Measurements from ENCODE around the gene METTL14. TPM values are rescaled to one million over a fixed set of nuclear protein-coding genes. Genes with fewer than 3 reads are reported as not detected.
"Not testable (repeated sequence)": the region's sequence is repeated elsewhere in the genome, so short reads cannot be mapped to it uniquely, and the experiment has no call there.

METTL14 gene
- total RNA-seq (10 to 100 TPM; 35.3 to 56.1 (median 44.1) TPM), polyA plus RNA-seq (10 to 100 TPM in 1 of 2 donors, 1 to 10 TPM in 1; 10.0 to 25.1 TPM)
- long read RNA-seq, donor 1, full-length matches to known transcripts = 77 of 108 reads
- long read RNA-seq, donor 1, partial matches to known transcripts = 11 of 108 reads
- long read RNA-seq, donor 1, other reads (novel, unspliced or antisense) = 20 of 108 reads
- long read RNA-seq, donor 2, full-length matches to known transcripts = 13 of 24 reads
- long read RNA-seq, donor 2, partial matches to known transcripts = 6 of 24 reads
- long read RNA-seq, donor 2, other reads (novel, unspliced or antisense) = 5 of 24 reads
- long read RNA-seq, donor 3, full-length matches to known transcripts = 20 of 25 reads
- long read RNA-seq, donor 3, partial matches to known transcripts = 1 of 25 reads
- long read RNA-seq, donor 3, other reads (novel, unspliced or antisense) = 4 of 25 reads

DNA sequence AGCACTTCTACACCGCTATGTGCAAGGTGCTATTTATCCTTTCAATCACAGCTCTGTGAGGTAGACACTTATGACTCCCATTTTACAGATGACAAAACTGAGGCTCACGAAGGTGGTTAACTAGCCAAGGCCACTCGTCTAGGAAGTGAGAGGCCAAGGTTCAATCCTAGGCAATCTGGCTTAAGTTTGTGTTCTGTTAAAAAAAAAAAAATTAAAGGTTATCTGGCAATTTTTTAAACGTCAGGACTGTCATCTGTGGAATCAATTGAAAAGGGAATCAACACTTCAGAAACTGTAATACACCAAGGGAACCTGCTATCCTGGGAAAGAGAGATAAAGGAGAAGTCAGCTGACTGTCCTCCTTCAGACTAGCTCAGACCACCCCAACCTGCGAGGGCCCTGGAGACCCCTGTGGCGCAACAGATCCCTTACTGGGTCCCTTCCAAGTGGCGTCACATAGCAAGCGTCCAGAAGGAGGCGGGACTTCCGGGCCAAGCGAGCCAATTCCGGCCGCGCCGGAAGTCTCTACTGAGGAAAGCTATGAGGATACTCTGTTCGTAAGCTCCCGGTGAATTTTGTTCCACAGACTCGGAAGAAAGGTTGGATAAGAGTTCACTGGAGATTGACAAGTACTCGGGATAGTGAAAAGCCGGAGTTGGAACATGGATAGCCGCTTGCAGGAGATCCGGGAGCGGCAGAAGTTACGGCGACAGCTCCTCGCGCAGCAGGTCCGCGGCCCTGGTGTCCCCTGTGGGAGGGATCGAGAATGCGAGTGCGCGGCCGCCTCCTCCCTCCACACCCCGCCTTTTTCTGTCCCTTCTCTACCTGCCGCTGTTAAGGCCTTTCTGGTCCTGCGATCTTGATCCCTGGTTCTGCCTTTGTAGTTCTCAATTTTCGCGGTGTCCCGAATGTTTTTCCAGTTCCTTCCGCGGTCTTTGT, at the start of gene METTL14:
Gene METTL14 (plus strand): TSS at position 520 of the 939 bp plus-strand sequence. CDS start 143 bp downstream, at position 663.
- Histone ChIP-seq H3K27me3 (no peaks in the 10 kb centered on the region), H3K4me1 (ENCODE audit: insufficient read depth) (peaks cover 1% of the 10 kb centered on the region), H3K27ac (peak within 1 kb of the TSS; percentile 21 to 74), H3K36me3 (no peaks in the 10 kb centered on the region), H3K4me3 (peak within 1 kb of the TSS; percentile 64), H3K9me3 (no peaks in the 10 kb centered on the region)
- 4 to 5% (median 4%) methylated on average over 42 of the region's 42 CpGs for WGBS, 3 donors
- intact Hi-C loops (cut with DNase I) = no loop called here
- DNase-seq = peak; percentile 92 to 96 (median 94)
- TF ChIP-seq, protein P1, sequence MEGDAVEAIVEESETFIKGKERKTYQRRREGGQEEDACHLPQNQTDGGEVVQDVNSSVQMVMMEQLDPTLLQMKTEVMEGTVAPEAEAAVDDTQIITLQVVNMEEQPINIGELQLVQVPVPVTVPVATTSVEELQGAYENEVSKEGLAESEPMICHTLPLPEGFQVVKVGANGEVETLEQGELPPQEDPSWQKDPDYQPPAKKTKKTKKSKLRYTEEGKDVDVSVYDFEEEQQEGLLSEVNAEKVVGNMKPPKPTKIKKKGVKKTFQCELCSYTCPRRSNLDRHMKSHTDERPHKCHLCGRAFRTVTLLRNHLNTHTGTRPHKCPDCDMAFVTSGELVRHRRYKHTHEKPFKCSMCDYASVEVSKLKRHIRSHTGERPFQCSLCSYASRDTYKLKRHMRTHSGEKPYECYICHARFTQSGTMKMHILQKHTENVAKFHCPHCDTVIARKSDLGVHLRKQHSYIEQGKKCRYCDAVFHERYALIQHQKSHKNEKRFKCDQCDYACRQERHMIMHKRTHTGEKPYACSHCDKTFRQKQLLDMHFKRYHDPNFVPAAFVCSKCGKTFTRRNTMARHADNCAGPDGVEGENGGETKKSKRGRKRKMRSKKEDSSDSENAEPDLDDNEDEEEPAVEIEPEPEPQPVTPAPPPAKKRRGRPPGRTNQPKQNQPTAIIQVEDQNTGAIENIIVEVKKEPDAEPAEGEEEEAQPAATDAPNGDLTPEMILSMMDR (IDR thresholded peaks at IDR 0.05) = peak in 2 of 3 donors; percentile 31 to 42
- TF ChIP-seq POLR2A (IDR thresholded peaks at IDR 0.05) (peak; percentile 71), EP300 (IDR thresholded peaks at IDR 0.05) (no peak)

GRCh38 chr4:118636126-118636525, 49.1 kb upstream of the METTL14 start:
- DNase-seq; intact Hi-C loops (cut with DNase I); H3K36me3 ChIP-seq; H3K4me3 ChIP-seq; H3K27ac ChIP-seq; H3K4me1 ChIP-seq (ENCODE audit: insufficient read depth); H3K27me3 ChIP-seq; H3K9me3 ChIP-seq: not testable (repeated sequence)
- WGBS, 3 donors = 80 to 90% (median 89%) methylated on average over 7 to 9 of the region's 9 CpGs

DNA sequence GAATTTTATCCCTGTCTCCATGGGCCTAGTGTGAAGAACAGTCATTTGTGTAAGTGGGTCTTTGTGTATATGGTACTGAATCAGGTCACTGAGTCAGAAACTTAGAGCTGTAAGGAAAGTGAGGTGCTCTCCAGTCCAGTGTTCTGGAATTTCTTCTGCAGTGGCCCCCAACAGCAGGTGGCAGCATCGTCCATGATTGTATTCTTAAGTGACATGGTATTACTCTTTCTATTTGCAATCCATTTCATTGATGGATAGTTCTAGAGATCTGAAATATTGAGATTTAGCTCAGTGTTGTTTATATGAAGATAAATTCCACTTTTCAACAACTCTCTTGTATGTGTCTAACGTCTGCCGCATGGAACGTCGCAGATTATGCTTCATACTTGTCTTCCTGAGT, 20.5 kb upstream of the METTL14 start:
- intact Hi-C loops (cut with DNase I); H3K27ac ChIP-seq; H3K4me1 ChIP-seq (ENCODE audit: insufficient read depth); H3K9me3 ChIP-seq; H3K27me3 ChIP-seq; DNase-seq; H3K4me3 ChIP-seq; H3K36me3 ChIP-seq: not testable (repeated sequence)
- WGBS, 3 donors = 64 to 67% (median 67%) methylated on average over 5 of the region's 5 CpGs

GRCh38 chr4:118669220-118669619, 16.0 kb upstream of the METTL14 start:
- H3K4me1 ChIP-seq (ENCODE audit: insufficient read depth); H3K27ac ChIP-seq; H3K9me3 ChIP-seq; H3K36me3 ChIP-seq; H3K4me3 ChIP-seq; intact Hi-C loops (cut with DNase I); H3K27me3 ChIP-seq: not testable (repeated sequence)
- peak; percentile 53 to 69 (median 55) for DNase-seq
- WGBS, 3 donors = 0 to 12% (median 7%) methylated on average over 1 of the region's 1 CpG

GRCh38 chr4:118670968-118671367, 14.2 kb upstream of the METTL14 start:
- H3K27me3 ChIP-seq; H3K9me3 ChIP-seq; H3K36me3 ChIP-seq; intact Hi-C loops (cut with DNase I); H3K4me3 ChIP-seq; DNase-seq; H3K4me1 ChIP-seq (ENCODE audit: insufficient read depth); H3K27ac ChIP-seq: not testable (repeated sequence)
- WGBS, 3 donors = 89 to 97% (median 95%) methylated on average over 2 of the region's 2 CpGs

DNA sequence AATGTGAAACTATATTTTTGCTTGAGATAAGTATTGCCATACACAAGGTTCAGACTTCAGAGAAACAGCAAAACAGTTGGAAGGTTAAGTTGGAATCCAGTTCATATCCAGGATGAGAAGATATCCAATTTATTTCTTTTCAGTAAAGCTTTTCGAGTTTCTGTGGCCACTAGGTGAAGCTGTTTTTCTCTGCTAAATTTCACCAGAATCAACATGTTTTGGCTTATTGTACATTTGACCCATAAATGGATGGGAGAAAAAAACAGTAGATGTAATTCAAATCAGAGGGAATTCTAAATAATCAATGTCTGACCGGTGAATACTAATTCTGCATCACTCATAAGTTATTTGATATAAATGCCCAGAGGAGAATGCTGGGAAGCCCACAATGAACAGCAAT, 9.1 kb upstream of the METTL14 start:
- Histone ChIP-seq H3K27me3 (no peaks in the 10 kb centered on the region), H3K4me1 (ENCODE audit: insufficient read depth) (no peaks in the 10 kb centered on the region), H3K27ac (no peak overlapping the region), H3K36me3 (no peaks in the 10 kb centered on the region), H3K9me3 (no peaks in the 10 kb centered on the region), H3K4me3 (no peak overlapping the region)
- no peak for DNase-seq
- WGBS, 3 donors = 52 to 63% (median 57%) methylated on average over 2 of the region's 2 CpGs
- TF ChIP-seq EP300 (IDR thresholded peaks at IDR 0.05) (no peak), POLR2A (IDR thresholded peaks at IDR 0.05) (no peak)
- TF ChIP-seq, protein P1 (IDR thresholded peaks at IDR 0.05) = no peak
- intact Hi-C loops (cut with DNase I) = no loop called here
